Fibroblast of skin of back (primary cell): ENCODE data around the gene LCA5L.
A peak's percentile ranks its signal among the peaks of the same experiment; 100 is the strongest.
"Not testable (repeated sequence)": the region's sequence is repeated elsewhere in the genome, so short reads cannot be mapped to it uniquely, and the experiment has no call there.

ENCODE experiments used
- DNase-seq: peaks from one replicate; pipeline ENCODE4 v3.0.0-alpha.2; 2013

LCA5L gene

GRCh38 chr21:39386899-39387298 is 58.7 kb downstream of the LCA5L start:
- no peak for DNase-seq

GRCh38 chr21:39386194-39386593 is 59.4 kb downstream of the LCA5L start:
- DNase-seq = peak; percentile 34

- peak; percentile 77 for DNase-seq
Measured at GRCh38 chr21:39385299-39386145, 60.1 kb downstream of the LCA5L start.

GRCh38 chr21:39384674-39385298 is 60.8 kb downstream of the LCA5L start:
- no peak for DNase-seq

- DNase-seq = not testable (repeated sequence)
Measured at GRCh38 chr21:39382096-39382495, 63.5 kb downstream of the LCA5L start.

GRCh38 chr21:39381009-39381408 is 64.6 kb downstream of the LCA5L start:
- no peak for DNase-seq

GRCh38 chr21:39379986-39380891 is 65.3 kb downstream of the LCA5L start:
- DNase-seq = peak; percentile 96

- no peak for DNase-seq
Measured at GRCh38 chr21:39377444-39378050, 68.0 kb downstream of the LCA5L start.

- DNase-seq = no peak
Measured at GRCh38 chr21:39375446-39375845, 70.1 kb downstream of the LCA5L start.

GRCh38 chr21:39374046-39374445 is 71.5 kb downstream of the LCA5L start:
- DNase-seq = no peak

- no peak for DNase-seq
Measured at GRCh38 chr21:39373634-39374033, 71.9 kb downstream of the LCA5L start.

GRCh38 chr21:39369896-39370288 is 75.7 kb downstream of the LCA5L start:
- DNase-seq = not testable (repeated sequence)

GRCh38 chr21:39367783-39368182 is 77.8 kb downstream of the LCA5L start:
- no peak for DNase-seq

- no peak for DNase-seq
Measured at GRCh38 chr21:39366563-39366962, 79.0 kb downstream of the LCA5L start.

GRCh38 chr21:39364949-39365348 is 80.6 kb downstream of the LCA5L start:
- DNase-seq = no peak

GRCh38 chr21:39363607-39364555 is 81.7 kb downstream of the LCA5L start:
- no peak for DNase-seq

- no peak for DNase-seq
Measured at GRCh38 chr21:39362733-39363132, 82.8 kb downstream of the LCA5L start.

- no peak for DNase-seq
Measured at GRCh38 chr21:39359382-39359781, 86.2 kb downstream of the LCA5L start.
